ENCODE data around the gene MEX3A.

DNA sequence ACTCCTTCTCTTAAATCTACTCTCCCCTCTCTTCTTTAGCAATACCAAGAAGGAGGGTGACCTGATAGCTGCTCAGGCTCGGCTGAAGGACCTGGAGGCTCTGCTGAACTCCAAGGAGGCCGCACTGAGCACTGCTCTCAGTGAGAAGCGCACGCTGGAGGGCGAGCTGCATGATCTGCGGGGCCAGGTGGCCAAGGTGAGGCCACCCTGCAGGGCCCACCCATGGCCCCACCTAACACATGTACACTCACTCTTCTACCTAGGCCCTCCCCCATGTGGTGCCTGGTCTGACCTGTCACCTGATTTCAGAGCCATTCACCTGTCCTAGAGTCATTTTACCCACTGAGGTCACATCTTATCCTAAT, 48.3 kb upstream of the MEX3A start:
- TF ChIP-seq CREB1 (IDR thresholded peaks at IDR 0.05) (no peak), EZH2 (IDR thresholded peaks at IDR 0.05; ENCODE audit: low read depth, low read length, severe bottlenecking) (no peak)

Measured in H1 (cell line).